ENCODE data around the gene DENND4A.

DENND4A gene

DNA sequence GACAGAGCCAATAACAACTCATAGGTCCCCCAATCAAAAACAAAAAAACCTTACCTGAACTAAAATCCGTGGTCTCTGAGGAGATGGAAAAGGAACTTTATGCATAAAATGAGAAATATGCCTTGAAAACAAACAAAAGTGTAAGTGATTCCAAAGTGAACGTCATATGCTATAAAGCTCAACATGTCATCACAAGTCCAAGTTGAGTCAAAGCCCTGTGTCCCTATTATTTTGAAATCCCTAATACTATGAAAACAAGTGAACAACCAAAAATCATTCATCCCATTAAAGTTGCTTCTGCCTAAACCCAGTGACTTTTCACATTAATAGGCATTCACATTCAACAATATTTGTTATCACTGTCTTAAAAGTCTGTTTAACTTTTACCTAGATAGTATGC is 59.4 kb downstream of the DENND4A start:
- no peak for TF ChIP-seq TSHZ2 (CRISPR knock-in tag; IDR thresholded peaks at IDR 0.05)
- no peak for TF ChIP-seq TOX (CRISPR knock-in tag; IDR thresholded peaks at IDR 0.05; ENCODE audit: borderline replicate concordance)
- no peak for TF ChIP-seq ZC3H10 (CRISPR knock-in tag; IDR thresholded peaks at IDR 0.05)
- no peak for TF ChIP-seq CSRNP3 (CRISPR knock-in tag; IDR thresholded peaks at IDR 0.05)
- no peak for TF ChIP-seq OSR1 (CRISPR knock-in tag; IDR thresholded peaks at IDR 0.05)
- TF ChIP-seq ISL1 (CRISPR knock-in tag; IDR thresholded peaks at IDR 0.05) = no peak
- TF ChIP-seq ZNF8 (CRISPR knock-in tag; IDR thresholded peaks at IDR 0.05) = no peak
- TF ChIP-seq CREB5 (CRISPR knock-in tag; IDR thresholded peaks at IDR 0.05; ENCODE audit: low read depth) = no peak
- TF ChIP-seq ZFP30 (CRISPR knock-in tag; IDR thresholded peaks at IDR 0.05) = no peak
- TF ChIP-seq POU6F1 (CRISPR knock-in tag; IDR thresholded peaks at IDR 0.05; ENCODE audit: borderline replicate concordance, low read depth) = no peak
- TF ChIP-seq TCF4 (CRISPR knock-in tag; IDR thresholded peaks at IDR 0.05; ENCODE audit: borderline replicate concordance) = no peak
- no peak for ATAC-seq

DNA sequence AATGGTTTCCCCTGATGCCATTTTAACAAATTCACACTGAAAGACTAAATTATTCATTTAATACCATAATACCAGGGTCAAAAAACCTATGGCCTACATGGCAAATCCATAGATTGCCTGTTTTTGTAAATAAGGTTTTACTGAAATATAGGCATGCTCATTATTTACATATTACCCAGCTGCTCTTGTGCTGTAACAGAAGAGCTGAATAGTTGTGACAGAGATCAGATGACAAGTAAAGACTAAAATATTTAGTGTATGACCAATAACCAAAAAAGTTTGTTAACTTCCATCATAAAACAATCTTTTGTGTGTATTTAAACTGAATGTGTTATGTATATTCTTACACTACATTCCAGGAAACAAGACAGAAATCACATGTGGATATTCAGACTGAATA is 60.2 kb downstream of the DENND4A start:
- ATAC-seq = no peak
- TF ChIP-seq ARNTL (CRISPR knock-in tag; IDR thresholded peaks at IDR 0.05; ENCODE audit: borderline replicate concordance, low read depth) (no peak), RARB (CRISPR knock-in tag; IDR thresholded peaks at IDR 0.05) (no peak), ZNF565 (CRISPR knock-in tag; conservative IDR thresholded peaks at IDR 0.05; ENCODE audit: low read depth) (no peak), GLIS3 (CRISPR knock-in tag; IDR thresholded peaks at IDR 0.05) (no peak), TCF4 (CRISPR knock-in tag; IDR thresholded peaks at IDR 0.05; ENCODE audit: borderline replicate concordance) (no peak), TOX (CRISPR knock-in tag; IDR thresholded peaks at IDR 0.05; ENCODE audit: borderline replicate concordance) (no peak), CSRNP3 (CRISPR knock-in tag; IDR thresholded peaks at IDR 0.05) (no peak), SNAI2 (CRISPR knock-in tag; IDR thresholded peaks at IDR 0.05) (no peak), PPARA (CRISPR knock-in tag; IDR thresholded peaks at IDR 0.05; ENCODE audit: borderline replicate concordance) (no peak), ESRRG (CRISPR knock-in tag; IDR thresholded peaks at IDR 0.05) (no peak), ZNF8 (CRISPR knock-in tag; IDR thresholded peaks at IDR 0.05) (no peak), POU6F1 (CRISPR knock-in tag; IDR thresholded peaks at IDR 0.05; ENCODE audit: borderline replicate concordance, low read depth) (no peak), BACH2 (CRISPR knock-in tag; IDR thresholded peaks at IDR 0.05; ENCODE audit: borderline replicate concordance) (no peak), OSR1 (CRISPR knock-in tag; IDR thresholded peaks at IDR 0.05) (no peak)
- TF ChIP-seq, protein P1, sequence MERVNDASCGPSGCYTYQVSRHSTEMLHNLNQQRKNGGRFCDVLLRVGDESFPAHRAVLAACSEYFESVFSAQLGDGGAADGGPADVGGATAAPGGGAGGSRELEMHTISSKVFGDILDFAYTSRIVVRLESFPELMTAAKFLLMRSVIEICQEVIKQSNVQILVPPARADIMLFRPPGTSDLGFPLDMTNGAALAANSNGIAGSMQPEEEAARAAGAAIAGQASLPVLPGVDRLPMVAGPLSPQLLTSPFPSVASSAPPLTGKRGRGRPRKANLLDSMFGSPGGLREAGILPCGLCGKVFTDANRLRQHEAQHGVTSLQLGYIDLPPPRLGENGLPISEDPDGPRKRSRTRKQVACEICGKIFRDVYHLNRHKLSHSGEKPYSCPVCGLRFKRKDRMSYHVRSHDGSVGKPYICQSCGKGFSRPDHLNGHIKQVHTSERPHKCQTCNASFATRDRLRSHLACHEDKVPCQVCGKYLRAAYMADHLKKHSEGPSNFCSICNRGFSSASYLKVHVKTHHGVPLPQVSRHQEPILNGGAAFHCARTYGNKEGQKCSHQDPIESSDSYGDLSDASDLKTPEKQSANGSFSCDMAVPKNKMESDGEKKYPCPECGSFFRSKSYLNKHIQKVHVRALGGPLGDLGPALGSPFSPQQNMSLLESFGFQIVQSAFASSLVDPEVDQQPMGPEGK (CRISPR knock-in tag; IDR thresholded peaks at IDR 0.05; ENCODE audit: borderline replicate concordance) = no peak

Data from SK-N-SH treated with all-trans-retinoic acid at 6 μM for 48 hours (cell line).